NCI-H2029 (cell line): ENCODE data around the gene CYP46A1.
A peak's percentile ranks its signal among the peaks of the same experiment; 100 is the strongest.

Experiments used
- DNase-seq: peaks from one replicate; lab custom pipeline; 2025; lab: John Stamatoyannopoulos, UW

Gene CYP46A1

DNA sequence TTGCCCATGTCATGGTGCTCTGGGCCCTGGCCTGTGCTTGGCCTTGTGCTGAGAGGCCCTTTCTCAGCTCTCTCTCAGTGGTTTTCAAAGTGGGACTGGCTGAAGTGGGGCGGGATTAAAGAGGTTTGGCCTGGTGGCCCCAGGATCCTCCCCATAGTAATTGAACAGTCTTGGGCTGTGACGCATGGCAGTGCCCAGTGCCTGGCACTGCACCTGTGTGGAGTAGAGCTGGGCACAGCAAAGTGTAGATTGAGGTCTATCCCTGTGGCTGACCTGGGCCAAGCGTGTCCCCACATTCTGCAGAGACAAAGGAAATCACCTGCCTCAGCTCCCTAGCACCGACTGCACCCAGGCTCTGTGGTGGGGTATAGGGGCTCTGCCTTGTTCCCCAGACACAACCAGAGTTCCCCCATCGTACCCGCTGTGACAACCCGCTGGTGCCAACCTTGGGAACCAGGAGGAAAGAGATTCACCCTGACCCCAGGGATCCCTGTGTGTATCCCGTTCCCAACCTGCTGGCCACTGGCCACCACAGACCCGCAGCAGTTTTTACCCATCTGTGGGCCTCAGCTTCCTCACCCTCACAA, 9.9 kb upstream of the CYP46A1 start:
- no peak for DNase-seq

DNA sequence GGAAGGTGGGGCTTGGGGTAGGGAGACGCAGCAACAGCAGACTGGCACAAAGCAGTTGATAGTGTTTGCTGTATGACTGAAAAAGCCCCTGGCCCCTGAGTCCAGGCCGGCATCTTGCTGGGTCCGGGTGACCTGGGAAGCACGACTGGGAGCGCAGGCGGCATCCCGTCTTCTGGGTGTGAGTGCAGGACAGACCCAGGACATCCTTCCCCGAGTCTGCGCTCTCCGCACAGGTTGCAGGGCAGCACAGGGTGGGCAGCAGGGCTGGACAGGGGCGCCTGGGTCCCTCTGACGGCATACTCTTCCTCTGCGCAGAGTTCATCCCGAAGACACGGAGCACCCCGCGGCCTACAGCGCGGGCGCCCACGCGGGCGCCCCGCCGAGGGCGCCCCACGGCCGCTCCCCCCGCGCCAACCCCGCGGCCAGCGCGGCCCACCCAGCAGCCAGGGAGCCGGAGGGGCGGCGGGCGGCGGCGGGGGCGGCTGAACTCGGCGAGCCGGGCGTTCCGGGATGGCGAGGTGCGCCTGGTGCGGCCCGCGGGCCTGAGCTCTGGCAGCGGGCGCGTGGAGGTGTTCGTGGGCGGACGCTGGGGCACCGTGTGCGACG, 9.2 kb upstream of the CYP46A1 start:
- no peak for DNase-seq

DNA sequence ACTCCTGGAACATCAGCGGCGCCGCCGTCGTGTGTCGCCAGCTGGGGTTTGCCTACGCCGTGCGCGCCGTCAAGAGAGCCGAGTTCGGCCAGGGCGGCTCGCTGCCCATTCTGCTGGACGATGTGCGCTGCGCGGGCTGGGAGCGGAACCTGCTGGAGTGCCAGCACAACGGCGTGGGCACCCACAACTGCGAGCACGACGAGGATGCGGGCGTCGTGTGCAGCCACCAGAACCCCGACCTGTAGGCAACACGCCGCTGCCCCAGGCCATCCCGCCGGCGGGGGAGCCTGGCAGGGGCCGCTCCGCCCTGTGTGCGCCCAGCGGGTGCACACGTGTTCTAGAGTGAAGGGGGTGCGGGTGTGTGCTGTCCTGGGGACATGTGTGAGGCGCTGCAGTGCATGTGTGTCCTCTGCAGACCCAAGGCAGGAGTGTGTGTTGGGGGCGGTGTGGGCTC, 8.7 kb upstream of the CYP46A1 start:
- no peak for DNase-seq

DNA sequence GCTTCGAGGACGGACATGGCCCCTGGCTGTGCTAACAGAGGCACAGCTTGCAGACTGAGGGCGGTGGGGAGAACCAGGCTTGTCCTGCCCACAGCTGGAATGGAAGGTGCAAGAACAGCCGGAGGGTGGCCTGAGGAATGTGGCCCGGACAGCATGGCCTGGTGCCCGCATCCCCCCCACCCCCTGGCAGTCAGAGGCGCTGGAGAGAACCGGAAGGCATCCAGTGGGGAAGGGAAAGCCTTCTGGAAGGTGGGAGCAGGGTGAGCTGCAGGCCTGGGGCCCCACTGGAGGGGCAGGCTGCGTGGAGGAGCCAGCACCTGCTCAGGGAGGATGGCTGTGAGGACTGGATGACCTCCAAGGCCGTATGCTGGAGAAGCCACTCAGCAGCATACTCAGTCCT, 8.1 kb upstream of the CYP46A1 start:
- no peak for DNase-seq

DNA sequence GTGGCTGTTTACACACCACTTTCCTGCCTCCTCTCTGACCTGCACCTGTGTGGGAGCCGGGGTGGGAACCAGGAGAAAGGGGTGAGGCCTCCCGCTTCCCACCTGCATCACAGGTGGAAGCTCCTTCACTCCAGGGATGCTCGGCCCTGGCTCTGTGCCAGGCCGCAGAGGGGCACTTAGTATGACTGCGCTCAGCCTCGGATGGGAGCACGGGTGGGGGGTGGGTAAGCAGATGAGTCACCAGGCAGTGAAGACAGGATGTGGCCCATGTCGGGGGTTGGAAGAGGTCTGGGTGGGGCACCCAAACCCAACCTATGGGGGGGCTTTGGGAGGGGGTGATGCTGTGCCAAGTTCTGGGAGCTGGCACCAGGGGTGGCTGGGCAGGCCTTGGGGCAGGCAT, 7.4 kb upstream of the CYP46A1 start:
- no peak for DNase-seq

DNA sequence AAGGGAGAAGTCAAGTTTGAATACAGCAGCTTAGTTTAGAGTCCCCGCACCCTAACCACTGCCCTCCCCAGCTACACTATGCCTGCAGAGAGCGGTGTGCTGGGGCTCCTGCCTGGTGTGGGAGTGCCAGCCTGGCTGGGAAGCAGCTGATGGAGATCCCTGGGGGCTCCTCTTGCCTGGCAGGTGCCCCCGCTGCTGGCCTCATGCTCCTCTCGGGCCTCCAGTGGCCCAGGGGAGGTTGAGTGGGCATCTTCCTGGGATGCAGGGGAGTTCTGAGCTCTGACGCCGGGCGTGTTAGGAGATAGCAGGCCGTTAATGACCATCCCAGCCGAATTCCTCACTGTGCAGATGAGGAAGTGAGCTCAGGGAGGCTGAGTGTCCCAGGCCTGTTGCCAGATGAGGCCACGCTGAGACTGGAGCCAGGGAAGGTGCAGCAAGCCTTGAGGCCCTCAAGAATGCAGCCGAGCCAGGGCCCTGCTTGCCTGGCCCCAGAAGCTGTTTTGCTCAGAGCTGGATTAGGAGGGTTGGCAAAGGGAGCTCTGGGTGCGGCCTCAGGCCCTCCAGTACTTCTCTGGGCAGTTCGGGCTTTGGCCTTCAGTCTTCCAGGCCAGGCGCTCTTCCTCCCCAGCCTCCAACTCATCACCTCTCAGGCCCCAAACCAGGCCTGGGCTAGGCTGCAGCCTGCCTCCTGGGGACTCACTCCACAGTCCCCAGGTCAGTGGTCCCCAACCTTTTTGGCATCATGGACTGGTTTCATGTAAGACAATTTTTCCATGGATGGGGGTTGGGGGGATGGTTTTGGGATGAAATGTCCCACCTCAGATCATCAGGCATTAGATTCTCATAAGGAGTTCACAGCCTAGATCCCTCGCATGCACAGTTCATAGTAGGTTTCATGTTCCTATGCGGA, 6.6 kb upstream of the CYP46A1 start:
- no peak for DNase-seq

DNA sequence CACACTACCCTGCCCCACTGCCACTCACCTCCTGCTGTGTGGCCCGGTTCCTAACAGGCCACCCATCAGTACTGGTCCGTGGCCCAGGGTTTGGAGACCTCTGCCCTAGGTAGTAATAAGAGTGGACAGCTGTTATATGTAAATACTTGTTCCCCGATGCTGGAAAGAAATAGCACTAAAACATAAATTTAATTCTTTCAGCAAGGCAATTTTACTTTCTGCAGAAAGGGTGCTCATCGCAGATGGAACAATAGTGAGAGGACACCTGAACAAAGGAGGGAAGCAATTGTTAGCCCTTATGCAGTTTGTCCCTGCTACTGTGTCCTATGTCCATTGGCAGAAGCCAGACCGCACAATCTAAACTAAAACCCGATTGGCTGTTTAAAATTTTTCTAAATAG, 5.9 kb upstream of the CYP46A1 start:
- DNase-seq = no peak

DNA sequence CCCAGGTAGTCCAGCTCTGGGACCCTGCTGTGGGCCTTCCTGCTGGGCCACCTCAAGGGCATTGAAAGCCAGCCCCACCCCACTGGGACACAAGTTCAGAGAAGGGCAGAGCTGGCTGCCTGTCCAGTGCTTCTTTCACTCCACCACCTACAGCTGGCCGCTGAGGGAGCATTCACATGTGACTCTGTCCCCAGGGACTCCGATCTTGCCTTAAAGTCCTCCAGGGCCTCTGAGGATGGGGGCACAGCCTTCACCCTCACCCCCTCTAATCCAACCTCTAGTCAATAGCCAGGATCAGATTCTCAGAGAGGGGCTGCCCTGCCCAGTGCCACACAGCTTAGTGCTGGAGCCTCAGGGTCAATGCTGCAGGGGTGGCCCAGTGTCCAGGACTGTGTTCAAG, 5.0 kb upstream of the CYP46A1 start:
- DNase-seq = no peak

DNA sequence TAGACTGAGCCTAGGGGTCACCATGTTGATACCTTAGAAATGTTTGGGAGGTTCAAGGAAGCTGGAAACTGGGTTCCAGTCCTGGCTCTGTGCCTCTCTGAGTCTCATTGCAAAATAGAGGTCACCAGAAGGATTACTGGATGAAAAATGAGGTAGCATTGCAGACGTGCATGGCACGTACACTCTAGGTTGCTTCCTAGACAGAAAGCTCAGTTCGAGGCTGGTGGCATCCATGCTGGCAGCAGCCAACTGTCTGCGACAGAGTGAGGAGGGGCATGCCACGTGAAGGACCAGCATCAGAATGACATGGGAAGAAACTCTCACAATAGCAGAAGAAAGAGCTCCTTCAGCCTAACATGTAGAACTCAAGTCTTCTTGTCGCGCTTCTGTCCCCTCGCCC, 4.6 kb upstream of the CYP46A1 start:
- no peak for DNase-seq

DNA sequence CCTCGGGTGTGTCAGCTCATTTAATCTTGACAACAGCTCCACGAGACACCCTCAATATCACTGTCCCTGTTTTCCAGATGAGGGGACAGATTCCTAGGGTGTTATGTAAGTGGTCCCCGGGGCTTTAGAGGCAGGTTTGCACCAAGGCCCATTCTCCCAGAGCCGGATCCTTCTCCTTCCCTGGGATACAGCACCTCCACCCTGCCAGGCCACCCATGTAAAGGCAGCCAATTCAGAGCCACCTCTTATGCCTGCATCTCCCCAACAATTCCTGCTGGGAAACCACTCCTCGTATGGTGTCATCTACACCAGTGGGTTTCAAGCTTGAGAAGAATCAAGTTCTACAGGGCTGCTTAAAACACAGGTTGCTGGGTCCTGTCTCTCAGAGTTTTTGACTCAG, 4.1 kb upstream of the CYP46A1 start:
- DNase-seq = no peak

DNA sequence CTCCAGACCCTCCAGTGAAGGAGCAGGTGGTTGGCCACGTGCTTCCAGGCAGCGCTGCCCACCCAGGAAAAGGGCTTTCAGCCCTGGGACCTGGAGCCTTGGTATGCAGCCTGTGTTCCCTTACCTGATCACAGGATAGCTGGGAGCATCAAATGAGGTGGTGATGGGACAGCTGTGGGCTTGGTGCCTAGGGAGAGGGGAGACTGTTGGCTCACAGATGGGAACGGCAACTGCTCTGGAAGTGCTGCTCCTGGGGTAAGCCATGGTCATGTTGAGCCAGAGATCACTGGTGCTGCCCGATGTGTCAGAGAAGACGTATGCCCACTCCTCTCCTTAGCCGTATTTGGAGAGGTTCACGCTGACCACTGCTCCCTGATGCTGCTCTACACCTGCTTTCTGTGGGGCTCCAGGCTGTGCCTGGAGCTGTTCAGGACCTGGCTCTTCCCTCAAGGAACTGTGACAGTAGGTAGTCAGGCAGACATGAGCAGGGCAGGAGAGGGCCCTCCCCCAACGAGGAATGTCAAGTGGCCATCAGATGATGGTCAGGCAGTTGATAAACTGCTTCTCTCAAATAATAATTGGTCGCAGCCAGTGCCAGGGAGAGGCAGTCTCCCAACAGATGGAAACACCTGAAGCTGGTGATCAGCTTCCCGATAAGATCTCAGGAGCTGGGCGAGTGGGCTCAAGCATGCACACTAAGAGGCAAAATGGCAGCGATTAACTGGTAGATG, 2.8 kb upstream of the CYP46A1 start:
- no peak for DNase-seq

DNA sequence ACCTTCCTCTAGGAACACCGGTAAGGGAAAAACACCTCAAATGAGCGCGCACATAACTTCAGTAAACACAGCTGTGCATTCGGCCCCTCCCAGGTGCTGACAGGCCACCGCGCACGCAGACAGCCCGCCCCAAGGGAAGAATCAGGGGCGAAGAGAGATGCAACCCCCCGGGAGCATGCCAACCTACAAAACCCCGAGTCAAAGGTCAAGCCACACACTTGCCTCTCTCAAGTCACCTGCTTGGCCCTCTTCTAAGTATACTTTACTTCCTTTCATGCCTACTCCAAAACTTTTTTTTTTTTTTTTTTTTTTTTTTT, 2.3 kb upstream of the CYP46A1 start:
- DNase-seq = no peak

DNA sequence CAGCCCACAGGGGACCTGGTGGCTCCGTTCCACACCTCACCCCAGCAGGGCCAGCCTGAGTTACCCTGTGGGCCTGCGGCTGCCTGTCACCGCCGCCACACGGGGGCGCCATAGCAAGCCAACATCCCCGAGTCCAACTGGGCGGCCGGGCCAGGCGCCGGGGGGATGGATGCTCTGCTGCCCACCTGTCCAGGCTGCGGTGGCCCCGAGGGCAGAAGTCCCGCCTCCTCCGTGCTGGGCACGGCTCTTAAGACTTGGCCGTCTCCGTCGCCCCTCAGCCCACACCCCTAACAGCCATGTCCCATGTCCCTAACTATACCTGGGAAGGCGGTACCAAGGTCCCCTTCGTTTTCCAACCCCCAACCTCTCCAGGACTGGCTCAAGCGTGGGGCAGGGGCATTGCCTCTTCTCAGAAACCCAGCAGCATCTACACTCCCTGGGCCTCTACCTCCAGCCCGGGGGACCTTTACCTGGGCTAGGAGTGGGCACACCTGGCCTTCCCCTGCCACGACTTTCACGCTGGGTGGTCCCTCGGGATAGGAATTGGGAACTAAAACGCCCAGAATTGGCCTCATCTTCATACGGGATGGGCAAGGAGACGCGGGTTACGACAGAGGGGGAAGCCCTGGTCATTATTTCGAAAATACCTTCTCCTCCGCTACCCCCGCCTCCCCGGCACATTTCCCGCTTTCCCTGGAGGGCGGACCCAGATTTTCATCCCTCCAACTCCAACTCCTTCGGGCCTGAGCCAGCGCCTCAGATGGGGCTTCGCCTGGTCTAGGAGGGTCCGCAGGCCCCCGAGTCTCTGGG, 1.1 kb upstream of the CYP46A1 start:
- DNase-seq = peak; percentile 31

DNA sequence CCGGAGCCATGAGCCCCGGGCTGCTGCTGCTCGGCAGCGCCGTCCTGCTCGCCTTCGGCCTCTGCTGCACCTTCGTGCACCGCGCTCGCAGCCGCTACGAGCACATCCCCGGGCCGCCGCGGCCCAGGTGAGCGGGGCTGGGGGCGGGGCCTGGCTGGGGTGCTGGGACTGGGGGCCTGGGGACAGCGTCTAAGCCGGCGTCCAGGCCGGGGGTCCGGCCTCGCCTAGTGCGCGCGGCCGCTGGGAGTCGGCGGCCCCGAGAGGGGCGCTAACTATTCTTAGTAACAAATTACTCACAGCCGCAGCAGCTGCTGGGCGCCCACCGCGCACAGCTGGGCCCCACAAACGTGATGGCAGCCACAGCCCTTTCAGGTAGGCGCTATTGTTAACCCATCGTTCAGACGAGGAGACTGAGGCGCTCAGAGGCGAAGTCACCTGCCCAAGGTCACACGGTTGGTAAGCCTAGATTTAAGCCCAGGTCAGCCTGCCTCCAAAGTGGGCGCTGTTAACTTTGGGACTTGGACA, 374 bp downstream of the CYP46A1 start:
- DNase-seq = no peak

DNA sequence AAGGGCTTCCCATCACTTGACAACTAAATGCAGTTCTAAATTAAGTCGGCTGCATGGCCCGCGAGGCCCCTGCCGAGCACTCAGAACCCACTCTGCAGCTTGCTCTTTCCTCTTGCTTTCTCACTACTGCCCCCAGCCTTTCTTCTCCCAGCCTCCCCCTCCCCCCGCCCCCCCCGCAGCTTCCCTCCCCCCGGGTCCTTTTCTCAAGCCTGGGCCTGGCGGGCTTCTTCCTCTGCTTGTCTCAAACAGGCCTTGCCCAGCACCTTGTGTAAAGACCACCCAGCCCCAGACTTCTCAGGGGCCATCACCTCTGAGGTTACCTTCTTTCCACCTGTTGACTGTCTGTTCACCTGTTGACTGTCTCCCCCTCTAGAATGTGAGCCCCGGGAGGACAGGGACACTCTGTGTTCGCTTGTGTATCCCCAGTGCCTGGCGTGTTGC, 1.1 kb downstream of the CYP46A1 start:
- DNase-seq = no peak

DNA sequence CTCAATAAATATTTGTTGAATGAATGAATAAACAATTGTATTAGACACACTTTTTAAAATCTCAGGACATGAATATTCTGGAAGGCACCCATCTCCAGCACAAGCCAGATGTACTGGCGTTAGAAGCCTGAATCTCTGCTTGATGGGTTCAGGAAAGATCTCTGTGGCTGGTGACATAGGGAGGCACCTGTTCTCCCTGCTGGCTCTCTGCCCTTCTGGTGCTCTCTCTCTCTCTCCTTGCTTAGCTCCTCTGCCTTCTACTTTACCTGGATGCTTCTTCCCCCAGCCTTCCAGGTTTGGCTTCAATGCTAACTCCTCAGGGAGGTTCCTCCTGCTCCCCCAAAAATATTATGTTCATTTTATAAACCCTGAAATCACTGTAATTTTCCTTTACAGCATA, 1.5 kb downstream of the CYP46A1 start:
- DNase-seq = no peak

DNA sequence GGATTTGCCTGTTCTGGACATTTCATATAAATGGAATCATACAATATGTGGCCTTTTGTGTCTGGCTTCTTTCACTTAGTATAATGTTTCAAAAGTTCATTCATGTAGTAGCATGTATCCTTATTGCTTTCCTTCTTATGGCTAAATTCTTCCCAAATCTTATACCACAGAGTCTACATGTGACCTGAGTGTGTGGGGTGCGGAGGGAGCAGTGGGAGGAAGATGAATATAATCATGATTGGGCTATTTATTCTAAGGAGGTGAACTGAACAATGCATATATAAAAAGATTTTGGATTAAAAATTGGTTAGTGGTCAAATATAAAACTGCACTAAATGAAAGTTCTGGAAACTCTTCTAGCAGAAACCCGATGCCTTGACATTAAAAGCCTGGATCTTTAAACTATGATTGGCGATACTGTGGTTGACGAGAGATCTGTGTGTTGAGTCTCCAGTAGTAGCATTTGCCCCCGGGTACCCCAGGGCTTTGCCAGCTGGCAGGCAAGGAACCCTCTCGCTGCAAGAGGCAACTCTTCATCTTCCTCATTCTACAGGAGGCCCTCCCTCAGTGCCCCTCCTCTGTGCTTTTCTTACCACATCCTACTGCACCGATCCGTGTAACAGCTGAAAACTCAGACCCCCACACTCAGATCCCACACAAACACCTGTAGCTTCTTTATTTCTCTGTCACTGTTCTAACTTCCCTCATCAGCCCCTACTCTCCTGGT, 2.6 kb downstream of the CYP46A1 start:
- DNase-seq = no peak

DNA sequence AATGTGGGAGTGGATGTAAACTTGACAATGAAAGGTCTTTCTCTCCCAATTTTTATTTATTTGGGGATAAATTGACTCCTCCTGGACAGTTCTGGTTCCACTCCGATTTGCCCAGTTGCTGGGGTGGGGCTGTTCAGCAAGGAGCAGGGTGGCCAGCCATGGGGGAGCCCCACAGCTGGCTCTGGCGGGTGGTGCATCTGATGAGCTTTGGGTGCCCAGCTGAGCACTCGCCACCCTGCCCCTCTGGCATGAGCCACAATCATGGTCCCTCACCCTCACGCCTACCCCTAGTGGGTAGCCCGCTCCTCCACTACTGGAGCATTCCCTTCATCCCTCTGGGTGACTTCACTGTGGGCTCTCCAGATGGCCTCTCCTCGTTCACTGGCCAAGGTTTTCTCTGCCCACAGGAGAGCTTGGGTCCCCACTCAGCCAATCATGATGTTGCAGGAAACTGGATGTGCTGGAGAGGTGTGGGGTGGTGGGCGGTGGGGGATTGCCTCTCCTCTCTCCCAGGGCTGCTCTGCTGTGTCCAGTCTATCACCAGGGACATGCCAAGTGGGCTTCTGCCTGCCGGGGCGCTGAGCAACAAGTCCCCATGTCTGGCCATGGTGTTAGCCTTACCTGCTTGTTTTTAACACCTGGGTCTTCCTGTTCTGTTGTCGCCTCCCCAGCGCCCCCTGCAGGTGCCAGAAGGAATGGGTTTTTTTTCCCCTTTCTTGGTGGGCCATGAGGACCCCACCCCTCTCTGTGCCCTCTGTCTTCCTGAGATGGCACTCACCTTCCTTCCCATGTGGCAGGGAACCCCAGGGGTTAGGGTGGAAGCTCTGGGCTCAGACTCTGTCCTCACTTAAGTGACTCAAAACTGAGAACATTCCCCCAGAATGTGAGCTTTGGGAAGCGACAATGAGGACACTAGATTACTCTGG, 3.4 kb downstream of the CYP46A1 start:
- DNase-seq = no peak

DNA sequence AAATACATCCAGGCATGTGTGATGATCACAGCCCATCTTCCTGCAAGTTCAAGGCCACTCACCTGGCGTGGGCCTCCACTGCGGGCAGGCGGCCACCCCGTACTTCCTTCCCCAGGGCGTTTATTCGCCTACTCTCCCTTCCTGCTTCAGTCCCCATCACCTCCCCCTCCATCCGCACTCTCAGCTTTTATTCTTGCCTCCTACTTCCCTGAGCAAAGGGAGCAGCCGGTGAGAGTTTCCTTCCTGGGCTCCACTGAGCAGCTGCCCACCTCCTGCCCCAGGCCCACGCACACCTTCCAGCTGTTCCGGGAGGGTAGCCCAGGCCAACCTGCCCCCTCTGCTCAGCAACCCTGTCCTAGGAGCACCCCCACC, 4.1 kb downstream of the CYP46A1 start:
- DNase-seq = no peak

DNA sequence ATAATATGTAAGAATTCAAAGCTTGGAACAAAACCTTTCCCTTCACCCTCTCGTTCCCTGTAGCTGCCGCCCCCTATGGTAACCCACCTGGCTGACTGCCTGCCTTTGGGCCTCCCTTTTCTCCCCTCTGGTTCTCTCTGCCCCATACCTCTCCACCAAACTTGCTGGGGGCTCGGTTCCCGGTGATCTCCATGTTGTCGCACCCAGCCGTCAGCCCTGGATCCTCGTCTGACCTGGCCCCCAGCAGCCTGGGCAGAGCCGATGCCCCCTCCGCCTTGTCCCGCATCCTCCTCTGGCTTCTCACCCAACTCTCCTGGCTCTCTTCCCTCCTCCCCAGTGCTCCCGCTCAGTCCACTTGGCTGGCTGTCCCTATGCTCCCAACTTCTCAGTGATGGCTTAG, 4.5 kb downstream of the CYP46A1 start:
- no peak for DNase-seq
